Measurements from ENCODE around the gene SORL1-AS1.

DNA sequence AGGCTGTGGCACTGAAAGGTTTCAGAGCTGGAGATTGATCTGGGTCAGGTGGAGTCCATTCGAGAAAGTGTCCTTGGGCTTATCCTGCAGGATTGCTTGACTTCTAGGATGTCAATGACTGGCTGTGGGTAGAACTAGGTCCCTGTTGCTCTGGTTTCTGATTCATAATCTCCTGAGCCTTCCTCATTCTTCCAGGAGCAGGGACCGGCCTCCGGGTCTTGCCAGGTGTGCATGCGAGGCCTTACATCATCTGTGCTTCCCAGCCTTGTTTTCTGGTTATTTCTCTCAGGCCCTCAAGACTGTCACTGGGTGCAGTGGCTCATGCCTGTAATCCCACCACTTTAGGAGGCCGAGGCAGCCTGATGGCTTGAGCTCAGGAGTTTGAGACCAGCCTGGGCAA lies 33.3 kb upstream of the SORL1-AS1 start:
- TF ChIP-seq EP300 (IDR thresholded peaks at IDR 0.05; ENCODE audit: borderline replicate concordance in 1 of 2, low read depth in 1 of 2, low read length in 1 of 2), result no peak
- TF ChIP-seq MXI1 (IDR thresholded peaks at IDR 0.05; ENCODE audit: low read depth, low read length), result no peak
- no peak for TF ChIP-seq ELF1 (IDR thresholded peaks at IDR 0.05)
- no peak for TF ChIP-seq TCF12 (IDR thresholded peaks at IDR 0.05)
- TF ChIP-seq, protein P1, sequence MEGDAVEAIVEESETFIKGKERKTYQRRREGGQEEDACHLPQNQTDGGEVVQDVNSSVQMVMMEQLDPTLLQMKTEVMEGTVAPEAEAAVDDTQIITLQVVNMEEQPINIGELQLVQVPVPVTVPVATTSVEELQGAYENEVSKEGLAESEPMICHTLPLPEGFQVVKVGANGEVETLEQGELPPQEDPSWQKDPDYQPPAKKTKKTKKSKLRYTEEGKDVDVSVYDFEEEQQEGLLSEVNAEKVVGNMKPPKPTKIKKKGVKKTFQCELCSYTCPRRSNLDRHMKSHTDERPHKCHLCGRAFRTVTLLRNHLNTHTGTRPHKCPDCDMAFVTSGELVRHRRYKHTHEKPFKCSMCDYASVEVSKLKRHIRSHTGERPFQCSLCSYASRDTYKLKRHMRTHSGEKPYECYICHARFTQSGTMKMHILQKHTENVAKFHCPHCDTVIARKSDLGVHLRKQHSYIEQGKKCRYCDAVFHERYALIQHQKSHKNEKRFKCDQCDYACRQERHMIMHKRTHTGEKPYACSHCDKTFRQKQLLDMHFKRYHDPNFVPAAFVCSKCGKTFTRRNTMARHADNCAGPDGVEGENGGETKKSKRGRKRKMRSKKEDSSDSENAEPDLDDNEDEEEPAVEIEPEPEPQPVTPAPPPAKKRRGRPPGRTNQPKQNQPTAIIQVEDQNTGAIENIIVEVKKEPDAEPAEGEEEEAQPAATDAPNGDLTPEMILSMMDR (IDR thresholded peaks at IDR 0.05), result no peak
- TF ChIP-seq POLR2AphosphoS5 (IDR thresholded peaks at IDR 0.05; ENCODE audit: low read depth, low read length), result no peak
- TF ChIP-seq RCOR1 (IDR thresholded peaks at IDR 0.05; ENCODE audit: low read length), result no peak
- TF ChIP-seq SIN3A (IDR thresholded peaks at IDR 0.05; ENCODE audit: borderline replicate concordance, low read depth, low read length), result no peak
- no peak for TF ChIP-seq TAF1 (IDR thresholded peaks at IDR 0.05; ENCODE audit: borderline replicate concordance, low read depth, low read length)
- no peak for TF ChIP-seq MEF2A (IDR thresholded peaks at IDR 0.05; ENCODE audit: borderline replicate concordance, low read depth)
- no peak for TF ChIP-seq TEAD4 (IDR thresholded peaks at IDR 0.05; ENCODE audit: borderline replicate concordance, insufficient read depth)

All from SK-N-SH (cell line).